Stimulated activated CD8-positive, alpha-beta memory T cell treated with anti-CD3 and anti-CD28 coated beads, Interleukin-4, amount 100 ng/mL, for 48 hours (primary cell): ENCODE measurements around the gene OR1I1.
"Not testable (repeated sequence)": the region's sequence is repeated elsewhere in the genome, so short reads cannot be mapped to it uniquely, and the experiment has no call there.

ENCODE experiments used
- DNase-seq: peaks from one replicate; pipeline ENCODE4 v3.0.0-alpha.2; 2020

The OR1I1 gene, protein sequence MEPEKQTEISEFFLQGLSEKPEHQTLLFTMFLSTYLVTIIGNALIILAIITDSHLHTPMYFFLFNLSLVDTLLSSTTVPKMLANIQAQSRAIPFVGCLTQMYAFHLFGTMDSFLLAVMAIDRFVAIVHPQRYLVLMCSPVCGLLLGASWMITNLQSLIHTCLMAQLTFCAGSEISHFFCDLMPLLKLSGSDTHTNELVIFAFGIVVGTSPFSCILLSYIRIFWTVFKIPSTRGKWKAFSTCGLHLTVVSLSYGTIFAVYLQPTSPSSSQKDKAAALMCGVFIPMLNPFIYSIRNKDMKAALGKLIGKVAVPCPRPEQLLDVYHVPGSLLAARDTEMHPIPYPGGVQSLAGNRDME

DNA sequence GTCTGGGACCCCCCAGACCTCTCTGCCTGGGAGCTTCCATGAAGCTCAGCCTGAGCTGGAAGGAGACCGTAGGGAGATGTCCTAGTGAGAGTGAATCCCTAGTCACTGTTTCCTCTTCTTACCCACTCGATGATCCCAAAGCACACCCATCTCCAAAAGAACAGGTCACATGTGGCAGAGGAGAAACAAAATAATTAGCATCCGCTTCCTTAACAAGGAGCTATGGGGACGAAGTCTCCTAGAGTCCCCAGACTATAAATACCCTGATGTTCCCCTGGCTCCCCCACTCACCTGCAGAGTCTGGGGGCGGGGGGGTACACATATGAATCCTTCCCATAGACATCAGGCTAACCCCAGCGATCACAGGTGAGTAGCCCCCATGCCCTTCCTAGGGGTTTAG is at the start of gene OR1I1:
Gene OR1I1, plus strand, starts transcription at position 301 of the 400 bp plus-strand sequence. CDS start 4,855 bp downstream, outside the sequence.
- no peak for DNase-seq

DNA sequence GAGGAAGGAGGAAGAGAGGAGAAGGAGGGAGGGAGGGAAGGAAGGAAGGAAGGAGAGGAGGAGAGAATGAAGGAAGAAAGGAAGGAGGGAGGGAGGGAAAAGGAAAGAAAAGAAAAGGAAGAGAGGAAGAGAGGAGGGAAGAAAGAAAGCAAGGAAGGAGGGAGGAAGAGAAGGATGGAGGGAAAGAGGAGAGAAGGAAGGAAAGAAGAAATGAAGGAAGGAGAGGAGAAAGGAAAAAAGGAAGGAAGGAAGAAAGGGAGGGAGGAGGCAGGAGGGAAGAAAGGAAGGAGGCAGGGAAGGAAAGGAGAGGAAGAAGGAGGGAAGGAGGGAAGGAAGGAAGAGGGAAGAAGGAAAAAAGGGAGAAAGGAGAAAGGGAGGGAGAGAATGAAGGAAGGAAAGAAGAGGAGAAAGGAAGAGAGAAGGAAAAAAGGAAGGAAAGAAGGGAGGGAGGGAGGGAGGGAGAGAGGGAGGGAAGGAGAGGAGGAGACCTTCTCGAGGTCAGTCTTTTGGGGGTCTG is 46.2 kb upstream of the OR1I1 start:
- no peak for DNase-seq

DNA sequence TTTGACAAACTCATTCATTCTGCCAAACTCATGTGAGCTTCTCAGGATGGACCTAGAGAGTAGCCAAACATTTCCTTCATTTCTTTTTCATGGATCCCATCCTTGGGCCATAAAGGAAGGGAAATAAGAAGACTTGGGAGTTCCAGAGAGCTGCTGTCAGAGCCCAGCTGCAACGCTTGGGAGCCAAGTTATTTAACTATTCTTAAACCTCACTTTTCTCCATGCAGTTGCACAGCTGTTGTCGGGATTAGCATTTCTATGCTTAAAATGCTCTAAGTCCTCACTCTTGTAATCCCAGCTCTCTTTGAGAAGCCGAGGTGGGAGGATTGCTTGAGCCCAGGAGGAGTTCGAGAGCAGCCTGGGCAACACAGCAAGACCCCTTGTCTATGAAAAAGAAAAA is 44.4 kb upstream of the OR1I1 start:
- no peak for DNase-seq

DNA sequence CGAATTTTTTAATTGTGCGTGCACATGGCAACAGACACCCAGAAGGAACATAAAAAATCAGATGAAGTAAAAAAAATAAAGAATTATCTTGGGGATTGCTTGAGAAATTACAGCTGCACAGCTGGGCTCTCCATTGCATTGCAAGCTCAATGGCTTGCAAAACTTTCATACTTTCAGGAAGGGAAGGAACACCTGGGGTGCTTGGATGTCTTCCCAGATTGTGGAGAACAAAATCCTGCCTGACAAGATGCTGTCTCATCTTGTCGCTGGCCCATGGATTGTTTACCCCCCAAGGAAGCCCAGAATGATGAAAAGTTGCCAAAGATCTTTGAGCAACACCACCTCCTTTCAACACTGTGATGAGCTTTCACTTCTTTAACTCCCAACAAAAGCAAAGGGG is 43.7 kb upstream of the OR1I1 start:
- no peak for DNase-seq

DNA sequence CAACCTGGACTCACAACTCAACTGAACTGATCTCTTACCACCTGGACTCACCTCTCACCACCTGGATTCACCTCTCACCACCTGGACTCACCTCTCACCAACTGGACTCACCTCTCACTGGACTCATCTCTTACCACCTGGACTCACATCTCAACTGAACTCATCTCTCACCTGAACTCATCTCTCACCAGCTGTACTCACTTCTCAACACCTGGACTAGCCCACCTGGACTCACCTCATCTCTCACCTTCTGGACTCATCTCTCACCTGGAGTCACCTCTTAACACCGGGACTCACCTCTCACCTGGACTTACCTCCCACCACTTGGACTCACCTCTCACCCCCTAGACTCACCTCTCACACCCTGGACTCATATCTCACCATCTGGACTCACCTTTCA is 40.0 kb upstream of the OR1I1 start:
- no peak for DNase-seq

DNA sequence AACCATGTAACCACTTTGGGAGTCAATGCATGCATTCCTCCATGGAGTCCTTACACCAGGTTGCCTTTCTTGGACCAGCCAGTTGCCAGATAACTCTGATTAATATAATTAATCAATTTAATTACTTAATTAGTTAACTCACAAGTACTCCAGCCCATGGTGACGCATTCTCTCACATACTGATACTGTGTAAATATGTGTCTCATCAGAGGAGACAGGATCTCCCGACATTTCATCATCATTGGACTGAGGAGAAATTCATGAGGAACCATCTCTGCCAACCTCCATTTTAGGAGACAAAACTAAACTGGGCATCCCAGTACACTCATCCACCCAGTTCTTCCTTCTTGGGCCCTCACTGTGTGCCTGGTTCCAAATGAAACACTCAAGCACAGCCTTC is 39.2 kb upstream of the OR1I1 start:
- DNase-seq = no peak

DNA sequence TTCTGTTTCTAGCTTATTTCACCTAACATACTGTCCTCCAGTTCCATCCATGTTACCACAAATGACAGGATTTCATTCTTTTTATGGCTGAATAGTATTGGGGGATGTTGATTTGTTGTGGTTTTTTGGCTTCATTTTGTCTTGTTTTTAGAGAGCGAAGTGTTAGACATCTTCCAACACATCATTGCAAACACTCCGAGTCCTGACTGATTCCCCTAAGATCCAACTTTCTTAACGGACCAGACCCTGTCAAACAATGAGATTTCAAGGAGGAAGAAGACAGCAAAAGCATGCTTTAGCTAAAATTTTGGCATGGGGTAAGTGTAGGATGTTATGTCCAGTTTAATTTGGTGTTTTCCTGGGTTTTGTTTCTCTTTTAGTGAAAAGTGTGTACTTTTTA is 36.5 kb upstream of the OR1I1 start:
- DNase-seq = no peak

DNA sequence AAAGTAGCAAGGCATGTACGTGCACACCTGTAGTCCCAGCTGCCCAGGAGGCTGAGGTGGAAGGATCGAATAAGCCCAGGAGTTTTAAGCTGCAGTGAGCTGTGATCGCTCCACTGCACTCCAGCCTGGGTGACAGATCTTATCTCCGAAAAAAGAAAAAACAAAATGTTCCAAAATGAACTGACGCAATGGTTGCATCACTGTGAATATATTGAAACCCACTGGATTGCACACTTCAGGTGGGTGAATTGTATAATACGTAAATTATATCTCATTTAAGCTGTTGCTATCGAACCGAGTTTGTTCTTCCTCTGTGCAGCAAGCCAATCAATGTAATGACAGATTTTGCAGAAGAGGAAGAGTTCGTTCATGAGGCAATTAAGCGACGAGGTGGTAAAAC is 34.3 kb upstream of the OR1I1 start:
- no peak for DNase-seq

DNA sequence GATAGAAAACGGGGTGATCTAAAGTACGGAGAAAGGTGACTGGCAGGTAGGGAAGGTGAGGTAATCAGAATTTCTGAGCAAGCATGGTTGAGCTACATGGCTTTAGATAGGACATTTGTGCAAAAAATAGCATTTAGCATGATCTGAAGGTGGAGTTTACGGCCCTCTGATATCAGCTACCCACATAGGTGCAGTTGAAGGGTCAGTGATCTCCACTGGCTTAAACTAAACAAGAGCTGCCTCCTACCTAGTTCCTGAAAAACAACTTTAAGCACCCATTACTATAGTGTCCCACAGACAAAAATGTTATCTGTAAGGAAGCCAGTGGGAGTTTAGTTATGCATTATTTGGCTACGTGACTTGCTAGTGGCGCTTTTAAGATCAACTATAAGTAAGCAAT is 33.9 kb upstream of the OR1I1 start:
- no peak for DNase-seq

DNA sequence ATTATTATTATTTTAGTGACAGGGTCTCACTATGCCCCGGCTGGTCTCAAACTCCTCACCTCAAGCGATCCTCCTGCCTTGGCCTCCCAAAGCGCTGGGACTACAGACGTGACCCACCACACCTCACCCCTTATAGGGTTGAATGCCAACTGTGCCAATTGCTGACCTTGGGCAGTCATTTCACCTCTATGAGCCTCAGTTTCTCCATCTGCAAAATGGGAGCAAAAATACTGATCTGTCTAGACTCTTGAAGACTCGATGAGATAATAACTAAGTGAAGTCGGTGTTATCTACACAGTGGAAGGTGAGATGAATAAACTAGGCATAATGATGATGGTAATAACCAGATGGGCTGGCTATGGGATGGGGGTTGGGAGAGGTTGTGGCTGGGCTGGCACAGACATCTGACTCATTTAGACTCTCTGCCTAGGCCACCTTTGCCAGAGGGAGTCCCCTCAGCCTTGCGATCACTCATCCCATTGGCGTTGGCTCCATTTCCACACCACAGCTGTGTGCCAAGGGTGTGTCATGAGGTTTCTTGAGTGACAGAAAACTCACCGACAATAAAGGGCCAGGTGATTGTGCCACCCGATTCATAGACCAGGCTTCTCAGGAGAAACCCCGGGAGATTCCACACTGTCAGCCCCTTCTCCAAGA is 33.0 kb upstream of the OR1I1 start, which contains the start of gene CASP14:
Gene CASP14, plus strand, starts transcription at position 596 of the 657 bp plus-strand sequence. CDS start 2,772 bp downstream, outside the sequence.
- no peak for DNase-seq

DNA sequence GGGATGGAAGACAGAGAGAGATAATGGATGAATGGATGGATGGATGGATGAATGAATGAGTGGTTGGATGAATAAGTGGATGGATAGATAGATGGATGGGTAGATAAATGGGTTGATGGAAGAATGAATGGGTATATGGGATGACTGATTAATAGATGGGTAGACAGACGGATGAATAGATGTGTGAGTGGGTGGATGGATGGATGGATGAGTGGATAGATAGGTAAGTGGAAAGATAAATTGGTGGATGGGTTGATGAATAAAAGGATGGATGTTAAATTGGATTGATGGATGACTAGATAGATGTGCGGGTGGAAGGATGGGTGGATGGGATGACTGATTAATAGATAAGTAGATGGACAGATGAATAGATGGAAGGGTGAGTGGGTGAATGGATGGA is 31.4 kb upstream of the OR1I1 start:
- no peak for DNase-seq

DNA sequence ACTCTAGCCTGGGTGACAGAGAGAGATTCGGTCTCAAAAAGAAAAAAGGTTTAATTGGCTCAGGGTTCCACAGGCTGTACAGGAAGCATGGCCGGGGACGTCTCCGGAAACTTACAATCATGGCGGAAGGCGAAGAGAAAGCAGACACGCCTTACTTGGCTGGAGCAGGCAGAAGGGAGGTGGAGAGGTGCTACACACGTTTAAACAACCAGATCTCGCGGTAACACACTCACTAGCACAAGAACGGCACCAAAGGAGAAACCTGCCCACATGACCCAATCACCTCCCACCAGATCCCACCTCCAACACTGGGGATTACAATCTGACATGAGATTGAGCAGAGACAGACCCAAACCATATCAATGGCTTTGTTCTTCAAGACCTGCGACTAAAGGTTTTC is 20.0 kb upstream of the OR1I1 start:
- no peak for DNase-seq

DNA sequence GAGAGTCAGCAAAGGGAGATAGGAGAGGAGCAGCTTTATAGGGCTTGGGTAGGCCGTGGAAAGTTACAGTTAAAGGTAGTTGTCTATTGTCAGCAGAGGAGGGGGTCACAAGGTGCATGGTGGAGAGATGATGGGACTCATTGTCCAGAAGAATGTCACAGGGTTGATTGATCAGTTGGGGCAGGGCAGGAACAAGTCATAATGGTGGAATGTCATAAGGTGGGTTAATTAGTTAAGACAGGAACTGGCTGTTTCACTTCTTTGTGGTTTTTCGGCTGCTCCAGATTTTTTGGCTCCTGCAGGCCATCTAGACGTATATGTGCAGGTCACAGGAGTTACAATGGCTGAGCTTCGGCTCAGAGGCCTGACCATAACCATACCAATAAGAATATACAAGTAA is 11.6 kb upstream of the OR1I1 start:
- DNase-seq = not testable (repeated sequence)

DNA sequence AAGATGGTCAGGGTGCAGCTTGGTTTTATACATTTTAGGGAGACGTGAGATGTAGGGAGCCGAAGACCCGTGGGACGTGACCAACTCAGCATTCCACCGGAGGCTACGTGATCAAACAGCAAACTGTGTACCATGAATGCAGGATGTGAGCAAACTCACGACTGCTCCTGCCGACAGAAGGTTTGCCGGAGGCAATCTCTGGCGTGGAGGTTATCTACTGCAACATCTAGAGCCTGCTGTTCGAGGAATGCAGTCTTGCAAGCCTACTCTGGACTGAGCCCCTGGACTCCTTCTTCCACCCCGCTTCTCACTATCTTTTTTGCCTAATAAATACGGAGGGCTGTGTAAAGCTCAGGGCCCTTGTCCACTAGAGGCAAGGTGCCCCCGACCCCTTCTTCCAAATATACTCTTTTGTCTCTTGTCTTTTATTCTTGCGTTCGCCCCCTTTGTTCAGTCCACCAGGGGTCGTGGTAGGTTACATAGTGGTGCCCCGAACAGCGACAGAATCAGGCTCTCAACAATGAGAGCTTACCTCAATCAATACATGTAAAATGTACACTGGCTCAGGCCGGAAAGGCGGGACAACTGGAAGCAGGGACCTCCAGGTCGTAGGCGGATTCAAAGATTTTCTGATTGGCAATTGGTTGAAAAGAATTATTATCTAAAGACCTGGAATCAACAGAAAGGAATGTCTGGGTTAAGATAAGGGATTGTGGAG is 8.9 kb upstream of the OR1I1 start:
- no peak for DNase-seq

DNA sequence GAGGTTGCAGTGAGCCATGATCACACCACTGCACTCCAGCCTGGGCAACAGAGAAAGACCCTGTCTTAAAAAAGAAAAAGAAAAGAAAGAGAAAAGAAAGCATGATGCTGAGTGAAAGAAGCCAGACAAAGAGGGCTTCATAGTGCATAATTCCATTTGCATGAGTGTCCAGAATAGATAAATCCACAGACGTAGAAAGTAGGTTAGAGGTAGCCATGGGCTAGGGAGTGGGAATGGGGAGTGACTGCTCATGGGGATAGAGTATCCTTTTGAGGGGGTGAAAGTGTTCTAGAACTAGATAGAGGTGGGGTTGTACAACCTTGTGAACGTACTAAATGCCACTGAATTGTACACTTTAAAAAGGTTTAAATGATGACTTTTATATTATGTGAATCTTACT is 7.6 kb upstream of the OR1I1 start:
- no peak for DNase-seq

DNA sequence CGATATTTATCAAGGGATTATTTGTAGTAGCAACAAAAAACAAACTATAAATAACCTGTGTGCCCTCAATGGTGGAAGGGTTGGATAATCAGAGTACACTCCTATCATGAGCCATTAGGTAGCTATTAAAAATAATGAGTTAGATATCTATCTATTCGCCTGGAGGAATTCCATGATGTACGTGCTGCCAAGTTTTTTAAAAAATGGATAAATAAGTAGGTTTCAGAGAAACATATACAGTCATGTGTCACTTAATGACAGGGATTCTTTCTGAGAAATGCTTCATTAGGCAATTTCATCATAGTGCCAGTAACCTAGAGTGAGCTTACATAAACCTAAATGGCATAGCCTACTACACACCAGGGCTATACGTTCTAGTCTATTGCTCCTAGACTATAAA is 6.2 kb upstream of the OR1I1 start:
- DNase-seq = no peak

DNA sequence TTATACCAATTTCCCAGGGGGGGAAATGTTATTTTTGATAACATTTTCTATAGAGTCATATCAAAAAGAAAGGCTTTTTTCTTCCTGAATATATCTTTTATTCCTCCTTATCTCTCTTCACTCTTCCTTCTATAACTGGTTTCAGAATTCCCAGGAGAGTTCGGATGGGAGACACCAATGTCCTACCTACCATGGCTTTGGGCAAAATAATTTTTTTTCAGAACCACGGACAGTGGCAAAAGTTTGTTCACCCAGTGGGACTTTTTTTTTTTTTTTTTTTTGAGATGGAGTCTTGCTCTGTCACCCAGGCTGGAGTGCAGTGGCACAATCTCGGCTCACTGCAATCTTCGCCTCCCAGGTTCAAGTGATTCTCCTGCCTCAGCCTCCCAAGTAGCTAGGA is 2.0 kb upstream of the OR1I1 start:
- DNase-seq = not testable (repeated sequence)

DNA sequence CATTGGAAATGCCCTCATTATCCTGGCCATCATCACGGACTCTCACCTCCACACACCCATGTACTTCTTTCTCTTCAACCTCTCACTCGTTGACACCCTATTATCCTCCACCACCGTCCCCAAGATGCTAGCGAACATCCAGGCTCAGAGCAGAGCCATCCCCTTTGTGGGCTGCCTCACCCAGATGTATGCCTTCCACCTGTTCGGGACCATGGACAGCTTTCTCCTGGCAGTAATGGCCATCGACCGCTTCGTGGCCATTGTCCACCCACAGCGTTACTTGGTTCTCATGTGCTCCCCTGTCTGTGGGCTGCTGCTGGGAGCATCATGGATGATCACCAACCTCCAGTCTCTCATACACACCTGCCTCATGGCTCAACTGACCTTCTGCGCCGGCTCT is 5.2 kb downstream of the OR1I1 start:
- DNase-seq = no peak

DNA sequence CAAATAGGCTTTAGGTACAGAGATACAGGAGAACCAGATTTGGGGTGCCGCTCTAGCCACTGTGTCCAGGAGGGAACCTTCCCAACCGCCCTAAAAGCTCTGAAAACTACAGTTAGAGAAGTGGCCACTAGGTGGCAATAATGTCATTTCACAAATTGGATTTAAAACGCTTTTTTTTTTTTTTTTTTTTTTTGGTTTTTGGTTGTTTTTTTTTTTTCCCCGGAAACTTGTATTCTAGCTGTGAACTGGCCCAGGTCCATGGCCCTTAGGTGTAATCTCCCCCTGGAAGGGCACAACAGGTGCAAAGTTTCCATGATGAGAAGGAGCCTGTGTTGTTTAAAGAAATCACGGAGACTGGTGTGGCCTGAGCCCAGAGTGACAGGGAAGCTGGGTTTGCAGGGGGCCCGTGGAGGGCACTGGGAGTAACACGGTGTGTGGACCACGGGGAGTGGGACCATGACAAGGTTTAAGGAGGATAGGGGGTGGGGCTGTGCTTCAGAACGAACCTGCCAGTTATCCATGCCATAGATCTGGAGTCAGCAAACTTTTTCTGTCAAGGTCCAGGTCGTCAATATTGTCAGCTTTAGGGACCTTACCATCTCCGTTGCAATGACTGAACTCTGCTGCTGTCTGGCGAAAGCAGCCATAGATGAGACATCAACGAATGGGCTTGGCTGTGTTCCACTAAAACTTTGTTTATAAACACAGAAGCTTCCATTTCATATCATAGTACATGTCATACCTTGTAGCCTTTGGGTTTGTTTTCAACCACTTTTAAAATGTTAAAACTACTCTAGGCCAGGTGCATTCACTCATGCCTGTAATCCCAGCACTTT is 10.1 kb downstream of the OR1I1 start:
- peak; percentile 39 for DNase-seq

DNA sequence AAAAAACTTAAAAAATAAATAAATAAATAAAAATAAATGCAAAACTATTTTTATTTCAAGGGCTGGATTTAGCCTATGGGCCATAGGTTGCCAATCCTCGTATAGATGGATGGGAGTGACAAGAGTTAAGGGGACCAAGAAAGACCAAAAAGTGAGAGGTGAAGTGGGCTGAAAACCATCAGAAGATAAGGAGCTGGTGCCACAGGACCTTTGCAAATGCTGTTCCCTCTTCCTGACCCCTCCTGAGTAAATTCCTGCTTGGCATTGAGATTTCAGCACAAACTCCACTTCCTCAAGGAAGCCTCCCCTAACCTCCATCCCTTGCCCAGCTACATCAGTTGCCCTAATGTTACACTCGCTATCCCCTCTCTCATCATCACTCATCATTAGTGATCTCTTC is 11.0 kb downstream of the OR1I1 start:
- no peak for DNase-seq

DNA sequence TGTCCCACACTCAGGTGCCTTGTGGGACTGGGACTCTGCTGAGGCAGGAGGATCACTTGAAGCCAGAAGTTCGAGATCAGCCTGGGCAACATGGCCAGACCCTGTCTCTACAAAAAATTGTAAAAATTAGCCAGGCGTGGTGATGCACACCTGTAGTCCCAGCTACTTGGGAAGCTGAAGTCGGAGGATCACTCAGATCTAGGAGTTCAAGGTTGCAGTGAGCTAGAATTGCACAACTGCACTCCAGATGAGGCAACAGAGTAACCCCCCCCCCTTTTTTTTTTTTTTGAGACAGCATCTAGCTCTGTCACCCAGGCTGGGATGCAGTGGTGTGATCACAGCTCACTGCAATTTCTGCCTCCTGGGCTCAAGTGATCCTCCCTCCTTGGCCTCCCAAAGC is 14.2 kb downstream of the OR1I1 start:
- no peak for DNase-seq

DNA sequence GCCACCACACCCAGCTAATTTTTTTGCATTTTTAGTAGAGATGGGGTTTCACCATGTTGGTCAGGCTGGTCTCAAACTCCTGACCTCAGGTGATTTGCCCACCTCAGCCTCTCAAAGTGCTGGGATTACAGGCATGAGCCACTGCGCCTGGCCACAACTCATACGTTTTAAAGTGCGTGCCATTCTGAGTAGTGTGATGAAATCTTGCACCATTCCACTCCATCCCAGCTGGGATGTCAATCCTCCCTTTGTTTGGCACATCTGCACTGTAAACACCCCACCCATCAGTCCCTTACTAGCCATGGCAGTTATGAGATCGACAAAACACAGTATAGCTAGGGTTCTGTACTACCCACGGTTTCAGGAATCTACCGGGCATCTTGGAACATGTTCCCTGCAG is 16.0 kb downstream of the OR1I1 start:
- not testable (repeated sequence) for DNase-seq

DNA sequence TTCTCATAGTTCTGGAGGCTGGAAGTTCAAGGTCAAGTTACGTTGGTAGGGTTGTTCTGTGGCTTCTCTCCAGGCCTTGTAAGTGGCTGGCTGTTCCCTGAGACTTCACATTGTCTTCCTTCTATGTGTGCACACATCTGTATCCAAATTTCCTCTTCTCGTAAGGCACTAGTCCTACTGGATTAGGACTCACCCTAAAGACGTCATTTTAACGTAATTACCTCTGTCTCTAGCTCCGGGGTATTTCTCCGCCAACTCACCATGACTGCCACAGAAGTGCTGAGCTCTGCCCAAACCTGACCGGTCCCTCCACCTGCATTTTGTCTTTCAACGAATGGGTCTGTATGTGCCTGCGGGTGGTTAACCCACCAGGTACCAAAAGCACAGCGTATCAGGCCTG is 16.4 kb downstream of the OR1I1 start:
- no peak for DNase-seq
